Measurements from ENCODE around the gene TPST1.
"Not testable (repeated sequence)": the region's sequence is repeated elsewhere in the genome, so short reads cannot be mapped to it uniquely, and the experiment has no call there.

TPST1 gene

GRCh38 chr7:66283003-66283920 is 78.1 kb downstream of the TPST1 start:
- DNase-seq (ENCODE audit: low spot score), result peak; percentile 73

DNA sequence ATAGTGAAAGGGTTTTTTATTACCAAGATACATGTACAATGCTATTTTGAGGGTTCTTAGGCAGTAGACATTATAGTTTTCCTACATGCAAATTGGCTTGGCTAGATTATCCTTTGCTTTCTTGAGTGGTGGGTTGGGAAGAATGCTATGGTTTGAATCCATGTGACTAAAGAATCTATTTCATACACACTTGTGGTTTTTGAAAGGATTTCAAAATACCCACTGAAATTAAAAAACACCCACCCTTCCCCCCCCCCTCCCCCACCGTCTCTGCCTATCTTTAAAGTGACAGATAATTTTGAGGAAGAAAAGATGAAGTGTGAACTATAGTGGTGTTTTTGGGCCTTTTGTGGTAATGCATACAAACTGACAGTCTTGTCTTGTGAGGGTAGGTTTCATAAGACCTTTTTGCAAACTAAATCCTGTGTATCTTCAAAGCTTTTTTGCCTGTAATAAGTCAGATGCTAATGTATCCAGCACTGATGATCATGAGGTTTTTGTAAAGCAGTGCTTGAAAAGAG is 90.9 kb downstream of the TPST1 start:
- no peak for DNase-seq (ENCODE audit: low spot score)

GRCh38 chr7:66296557-66296956 is 91.4 kb downstream of the TPST1 start:
- no peak for DNase-seq (ENCODE audit: low spot score)

GRCh38 chr7:66297579-66297978 is 92.4 kb downstream of the TPST1 start:
- peak; percentile 71 for DNase-seq (ENCODE audit: low spot score)

- no peak for DNase-seq (ENCODE audit: low spot score)
These were observed 96.1 kb downstream of the TPST1 start for GRCh38 chr7:66301249-66301648.

DNA sequence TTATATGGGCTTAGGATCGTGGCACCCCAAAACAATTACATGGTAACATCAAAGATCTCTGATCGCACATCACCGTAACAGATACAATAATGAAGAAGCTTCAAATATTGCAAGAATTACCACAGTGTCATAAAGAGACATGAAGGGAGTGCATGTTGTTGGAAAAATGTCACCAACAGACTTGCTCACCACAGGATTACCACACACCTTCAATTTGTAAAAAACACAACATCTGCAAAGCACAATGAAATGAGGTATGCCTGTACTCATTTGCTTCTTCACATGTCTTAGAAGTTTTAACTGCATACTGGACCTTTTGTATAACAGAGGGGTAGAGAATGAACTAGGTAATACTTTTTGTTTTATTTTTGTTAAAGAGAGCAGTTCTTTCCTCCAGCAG is 96.6 kb downstream of the TPST1 start:
- DNase-seq (ENCODE audit: low spot score), result no peak

GRCh38 chr7:66303454-66304155 is 98.5 kb downstream of the TPST1 start:
- DNase-seq (ENCODE audit: low spot score), result no peak

DNA sequence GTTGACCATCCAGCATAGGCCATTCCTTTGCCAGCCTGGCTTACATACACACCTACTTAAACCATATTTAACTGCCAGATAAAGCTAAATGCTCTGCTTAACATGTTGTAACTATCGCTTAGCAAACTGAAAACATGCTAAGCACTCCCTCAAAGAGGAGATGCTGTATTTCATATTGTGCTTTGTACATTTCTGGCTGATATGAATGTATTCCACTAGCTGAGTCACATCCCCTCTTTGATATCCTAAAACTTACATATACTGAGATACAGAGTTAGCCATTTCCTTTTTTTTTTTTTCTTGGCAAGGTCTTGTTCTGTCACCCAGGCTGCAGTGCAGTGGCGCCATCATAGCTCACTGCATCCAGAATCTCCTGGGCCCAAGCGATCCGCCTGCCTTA is 99.4 kb downstream of the TPST1 start:
- peak; percentile 51 for DNase-seq (ENCODE audit: low spot score)

GRCh38 chr7:66306243-66306642 is 101.1 kb downstream of the TPST1 start:
- DNase-seq (ENCODE audit: low spot score), result no peak

GRCh38 chr7:66307591-66308215 is 102.6 kb downstream of the TPST1 start:
- no peak for DNase-seq (ENCODE audit: low spot score)

GRCh38 chr7:66308411-66308810 is 103.3 kb downstream of the TPST1 start:
- no peak for DNase-seq (ENCODE audit: low spot score)

GRCh38 chr7:66310620-66311019 is 105.5 kb downstream of the TPST1 start:
- DNase-seq (ENCODE audit: low spot score), result no peak

DNA sequence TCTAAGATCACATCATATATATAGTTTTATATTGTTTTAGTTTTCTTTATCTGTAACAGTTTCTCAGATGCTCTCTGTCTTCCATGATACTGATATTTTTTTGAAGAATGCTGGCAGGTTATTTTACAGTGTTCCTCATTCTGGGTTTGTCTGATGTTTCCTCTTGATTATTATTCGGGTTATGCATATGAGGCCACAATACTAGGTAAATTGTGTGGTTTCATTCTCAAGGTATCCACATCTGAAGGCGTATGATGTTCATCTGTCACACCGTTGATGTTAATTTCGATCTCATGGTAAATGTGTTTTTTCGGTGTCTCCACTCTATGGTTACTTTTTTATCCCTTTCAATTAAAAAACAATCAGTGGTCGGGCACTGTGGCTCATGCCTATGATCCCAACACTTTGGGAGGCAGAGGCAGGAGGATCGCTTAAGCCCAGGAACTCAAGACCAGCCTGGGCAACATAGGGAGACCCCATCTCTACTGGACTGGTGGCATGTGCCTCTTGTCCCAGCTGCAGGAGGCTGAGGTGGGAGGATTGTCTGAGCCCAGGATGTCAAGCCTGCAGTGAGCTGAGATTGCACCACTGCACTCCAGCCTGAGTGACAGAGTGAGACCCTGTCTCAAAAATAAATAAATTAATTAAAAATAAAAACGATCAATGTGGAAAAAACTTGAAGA is 108.9 kb downstream of the TPST1 start:
- DNase-seq (ENCODE audit: low spot score), result no peak

DNA sequence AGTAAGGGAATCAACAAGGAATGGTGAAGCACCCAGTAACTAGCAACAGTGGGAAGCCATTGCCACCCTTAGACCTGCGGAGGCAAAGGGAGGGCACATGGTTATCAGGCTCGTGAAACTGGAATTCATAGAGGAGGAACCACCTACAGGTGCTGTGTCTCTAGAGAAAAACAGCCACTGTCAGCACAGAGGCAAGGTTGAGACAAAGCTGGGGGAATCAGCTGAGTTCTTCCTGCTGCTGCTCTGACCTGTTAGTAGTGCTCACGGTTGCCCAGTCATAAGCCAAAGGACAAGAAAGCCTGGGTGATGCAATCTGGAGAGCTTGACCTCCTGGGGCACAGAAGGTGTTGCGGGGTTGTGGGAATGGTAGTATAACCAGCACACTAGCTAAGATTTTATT is 110.1 kb downstream of the TPST1 start:
- DNase-seq (ENCODE audit: low spot score), result no peak

DNA sequence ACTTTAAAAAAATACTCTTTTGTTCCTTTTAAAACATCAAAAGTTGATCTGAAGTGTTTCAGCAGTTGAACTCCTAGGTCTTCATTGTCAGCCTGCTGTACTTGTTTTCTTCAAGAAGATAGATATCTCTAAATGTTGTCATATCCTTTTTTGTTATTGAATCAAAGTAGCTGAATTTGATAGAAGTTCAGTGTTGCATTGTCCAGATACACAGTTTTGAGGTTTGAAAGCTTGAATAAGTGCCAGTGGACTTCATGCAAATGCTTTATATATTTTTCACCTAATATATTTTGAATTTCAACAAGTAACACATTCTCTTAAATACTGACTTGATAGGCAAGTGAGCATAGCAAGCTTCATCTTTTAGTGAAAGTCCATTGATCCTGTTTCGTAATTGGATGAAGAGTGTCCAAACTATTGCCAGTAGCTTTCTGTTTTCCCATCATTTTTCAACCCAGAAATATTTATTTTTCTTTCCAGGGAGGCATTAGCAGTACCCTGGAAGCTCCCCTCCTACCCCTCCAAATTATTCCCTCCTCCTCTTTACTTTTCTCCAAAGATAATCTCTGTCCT is 114.4 kb downstream of the TPST1 start:
- DNase-seq (ENCODE audit: low spot score), result no peak

- no peak for DNase-seq (ENCODE audit: low spot score)
These were observed 116.1 kb downstream of the TPST1 start for GRCh38 chr7:66321283-66321682.

- DNase-seq (ENCODE audit: low spot score), result no peak
These were observed 118.1 kb downstream of the TPST1 start for GRCh38 chr7:66323114-66323796.

DNA sequence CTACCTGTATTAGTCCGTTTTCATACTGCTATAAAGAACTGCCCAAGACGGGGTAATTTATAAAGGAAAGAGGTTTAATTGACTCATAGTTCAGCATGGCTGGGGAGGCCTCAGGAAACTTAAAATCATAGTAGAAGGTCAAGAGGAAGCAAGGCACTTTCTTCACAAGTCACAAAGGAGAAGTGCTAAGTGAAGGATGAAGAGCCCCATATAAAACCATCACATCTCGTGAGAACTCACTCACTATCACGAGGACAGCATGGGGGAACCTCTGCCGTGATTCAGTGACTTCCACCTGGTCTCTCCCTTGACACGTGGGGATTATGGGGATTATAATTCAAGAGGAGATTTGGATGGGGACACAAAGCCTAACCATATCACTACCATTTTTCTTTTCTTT is 119.9 kb downstream of the TPST1 start:
- DNase-seq (ENCODE audit: low spot score), result not testable (repeated sequence)

GRCh38 chr7:66326501-66327215 is 121.5 kb downstream of the TPST1 start:
- no peak for DNase-seq (ENCODE audit: low spot score)

GRCh38 chr7:66330961-66331360 is 125.8 kb downstream of the TPST1 start:
- no peak for DNase-seq (ENCODE audit: low spot score)

All from COLO829 (cell line).